ENCODE measurements around the gene SDR42E2. TPM values are rescaled to one million over a fixed set of nuclear protein-coding genes. Genes with fewer than 3 reads are reported as not detected.
"Not testable (repeated sequence)": the region's sequence is repeated elsewhere in the genome, so short reads cannot be mapped to it uniquely, and the experiment has no call there.

The SDR42E2 gene
- total RNA-seq, 2 experiments from 2014 or later: 0.15 TPM; not detected in 1

DNA sequence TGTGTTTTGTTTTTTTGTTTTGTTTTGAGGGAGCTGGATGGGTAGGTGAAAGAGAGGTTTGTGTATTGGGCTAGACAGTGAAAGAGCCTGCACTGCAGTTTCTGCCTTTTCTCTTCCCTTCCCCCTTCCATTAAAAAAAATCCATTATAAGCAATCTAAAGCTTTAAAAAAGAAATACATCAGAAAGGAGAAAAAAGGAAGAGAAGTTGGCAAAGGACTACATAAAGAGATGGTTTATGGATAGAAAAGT, 33.1 kb downstream of the SDR42E2 start:
- Mint-ChIP-seq H3K9me3 (no peaks in the 10 kb centered on the region), H3K4me1 (ENCODE audit: low read depth) (peaks cover 40% of the 10 kb centered on the region), H3K27ac (peak overlapping the region; percentile 88), H3K27me3 (ENCODE audit: low read depth) (no peaks in the 10 kb centered on the region), H3K4me3 (peak overlapping the region; percentile 80), H3K36me3 (ENCODE audit: low read depth) (no peaks in the 10 kb centered on the region)
- DNase-seq: no peak
- intact Hi-C loops (cut with micrococcal nuclease): loop anchor here (1.0 to 10.0 kb wide), 5 partner anchors 11 to 1321 kb away; partner anchors contain the start of genes DCUN1D3, EEF2K, LYRM1 and POLR3E
- CTCF ChIA-PET: interaction anchor here (0.7 to 2.2 kb wide), 4 partner anchors 9 to 117 kb away, joined by 3 to 16 read pairs (median 6); partner anchors contain the start of gene POLR3E

DNA sequence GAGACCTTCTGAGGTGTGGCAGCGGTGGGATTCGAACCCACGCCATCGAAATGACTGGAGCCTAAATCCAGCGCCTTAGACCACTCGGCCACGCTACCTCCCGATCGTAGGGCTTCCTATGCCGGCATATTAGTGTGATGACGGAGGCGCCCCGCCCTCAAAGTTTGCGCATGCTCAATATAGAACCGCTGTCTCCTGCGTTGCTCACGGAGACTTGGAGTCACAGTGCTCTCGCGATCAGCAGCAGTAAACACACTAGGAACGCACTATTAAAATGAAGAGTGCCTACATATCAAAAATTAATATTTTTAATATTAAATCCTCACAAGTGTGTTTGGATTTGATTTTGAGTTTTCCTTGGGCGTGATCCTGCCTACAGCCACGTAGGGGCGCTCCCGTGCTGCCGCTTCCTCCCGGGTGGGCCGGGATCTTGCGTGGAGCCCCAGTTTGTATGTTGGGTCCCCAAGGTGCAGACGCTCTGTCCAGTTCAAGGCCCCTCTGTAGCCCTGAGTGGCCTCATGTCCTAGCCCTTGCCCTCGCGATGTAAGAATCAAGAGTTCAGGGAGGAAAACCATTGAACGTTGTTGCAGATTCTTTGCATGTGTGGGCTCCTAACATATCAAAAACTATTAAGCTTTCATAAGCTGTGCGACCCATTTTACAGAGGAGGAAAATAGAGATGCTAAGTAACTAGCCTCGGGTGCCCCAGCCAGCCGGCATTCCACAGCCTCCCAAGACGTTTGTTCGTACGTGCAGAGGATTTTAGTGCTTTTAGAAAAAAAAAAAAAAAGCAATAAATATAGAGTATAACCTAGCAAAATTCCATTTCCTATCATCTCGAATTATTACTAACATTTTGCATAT, 33.6 kb downstream of the SDR42E2 start:
- peak; percentile 93 for DNase-seq
- no peaks in the 10 kb centered on the region for H3K36me3 Mint-ChIP-seq (ENCODE audit: low read depth)
- H3K27me3 Mint-ChIP-seq (ENCODE audit: low read depth): no peaks in the 10 kb centered on the region
- H3K4me1 Mint-ChIP-seq (ENCODE audit: low read depth): peaks cover 40% of the 10 kb centered on the region
- H3K27ac Mint-ChIP-seq: peak overlapping the region; percentile 88
- H3K4me3 Mint-ChIP-seq: peak overlapping the region; percentile 80
- H3K9me3 Mint-ChIP-seq: no peaks in the 10 kb centered on the region
- CTCF ChIA-PET: interaction anchor here (0.6 to 2.9 kb wide), 9 partner anchors 8 to 1085 kb away, joined by 3 to 20 read pairs (median 5); partner anchors contain the start of genes EEF2K, POLR3E and UQCRC2
- intact Hi-C loops (cut with micrococcal nuclease): loop anchor here (1.0 to 10.0 kb wide), 5 partner anchors 10 to 1321 kb away; partner anchors contain the start of genes DCUN1D3, EEF2K, LYRM1 and POLR3E

DNA sequence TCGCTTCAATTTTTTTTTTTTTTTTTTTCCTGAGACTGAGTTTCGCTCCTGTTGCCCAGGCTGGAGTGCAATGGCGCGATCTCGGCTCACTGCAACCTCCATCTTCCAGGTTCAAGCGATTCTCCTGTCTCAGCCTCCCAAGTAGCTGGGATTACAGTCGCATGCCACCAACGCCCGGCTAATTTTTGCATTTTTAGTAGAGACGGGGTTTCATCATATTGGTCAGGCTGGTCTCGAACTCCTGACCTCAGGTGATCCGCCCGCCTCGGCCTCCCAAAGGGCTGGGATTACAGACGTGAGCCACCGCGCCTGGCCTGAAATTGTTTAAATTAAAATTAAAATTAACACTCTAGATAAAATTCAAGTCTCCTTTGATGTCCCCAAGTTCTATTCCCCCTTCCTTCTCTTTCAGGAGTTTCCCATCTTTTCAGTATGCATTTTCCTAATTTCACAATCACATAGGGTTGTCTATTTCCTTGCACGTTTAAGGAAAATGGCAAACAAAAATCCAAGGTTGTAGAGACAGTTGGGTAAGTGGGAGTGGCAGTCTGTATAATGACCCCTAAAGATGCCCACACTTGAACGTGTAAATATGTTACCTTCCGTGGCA, 34.4 kb downstream of the SDR42E2 start:
- not testable (repeated sequence) for H3K27me3 Mint-ChIP-seq (ENCODE audit: low read depth); H3K9me3 Mint-ChIP-seq; H3K36me3 Mint-ChIP-seq (ENCODE audit: low read depth); H3K27ac Mint-ChIP-seq
- peak overlapping the region; percentile 80 for H3K4me3 Mint-ChIP-seq
- peaks cover 40% of the 10 kb centered on the region for H3K4me1 Mint-ChIP-seq (ENCODE audit: low read depth)
- peak; percentile 30 for DNase-seq
- intact Hi-C loops (cut with micrococcal nuclease): loop anchor here (10.0 kb wide), 2 partner anchors 1292 to 1322 kb away; partner anchors contain the start of genes DCUN1D3 and LYRM1
- CTCF ChIA-PET: interaction anchor here (0.6 to 2.9 kb wide), 7 partner anchors 9 to 1085 kb away, joined by 3 to 20 read pairs (median 4); partner anchors contain the start of genes EEF2K, POLR3E and UQCRC2

DNA sequence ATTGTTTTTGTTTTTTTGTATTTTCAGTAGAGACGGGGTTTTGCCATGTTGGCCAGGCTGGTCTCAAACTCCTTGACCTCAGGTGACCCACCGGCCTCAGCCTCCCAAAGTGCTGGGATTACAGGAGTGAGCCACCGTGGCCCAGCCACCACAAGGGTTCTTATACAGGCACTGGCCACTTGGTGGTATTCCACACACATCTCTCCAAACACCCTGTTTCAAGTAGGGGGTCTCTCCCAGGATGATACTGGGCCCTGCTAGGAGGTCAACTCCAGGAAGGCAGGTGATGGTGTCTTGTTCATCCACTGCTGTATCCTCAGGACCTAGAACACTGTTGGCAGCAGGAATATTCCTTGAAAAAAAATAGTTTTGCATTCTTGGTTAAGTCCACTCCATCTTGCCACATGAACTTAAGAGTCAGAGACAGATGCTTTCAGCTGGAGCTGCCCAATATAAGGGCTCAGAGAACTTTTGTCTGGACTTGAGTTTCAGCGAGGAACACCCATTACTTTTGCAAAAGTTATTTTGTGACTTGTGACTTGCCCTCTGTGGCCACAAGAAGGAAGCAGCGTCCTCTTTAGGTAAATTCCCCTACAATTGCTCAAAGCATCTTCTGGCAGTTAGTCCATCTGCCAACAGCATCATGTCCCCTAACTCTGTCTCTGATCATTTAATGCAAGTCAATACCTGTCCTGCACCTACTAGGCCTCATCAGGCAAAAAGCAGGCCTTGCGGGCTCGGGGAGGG, 36.4 kb downstream of the SDR42E2 start:
- Mint-ChIP-seq H3K36me3 (ENCODE audit: low read depth) (no peaks in the 10 kb centered on the region), H3K27me3 (ENCODE audit: low read depth) (no peaks in the 10 kb centered on the region), H3K9me3 (no peaks in the 10 kb centered on the region), H3K4me3 (no peak overlapping the region), H3K4me1 (ENCODE audit: low read depth) (peaks cover 26% of the 10 kb centered on the region), H3K27ac (no peak overlapping the region)
- intact Hi-C loops (cut with micrococcal nuclease): loop anchor here (10.0 kb wide), 2 partner anchors 1294 to 1324 kb away; partner anchors contain the start of genes DCUN1D3 and LYRM1
- DNase-seq: no peak
- CTCF ChIA-PET: interaction anchor here (0.8 to 2.9 kb wide), 4 partner anchors 99 to 183 kb away, joined by 3 to 20 read pairs (median 8); partner anchors contain the start of gene POLR3E

DNA sequence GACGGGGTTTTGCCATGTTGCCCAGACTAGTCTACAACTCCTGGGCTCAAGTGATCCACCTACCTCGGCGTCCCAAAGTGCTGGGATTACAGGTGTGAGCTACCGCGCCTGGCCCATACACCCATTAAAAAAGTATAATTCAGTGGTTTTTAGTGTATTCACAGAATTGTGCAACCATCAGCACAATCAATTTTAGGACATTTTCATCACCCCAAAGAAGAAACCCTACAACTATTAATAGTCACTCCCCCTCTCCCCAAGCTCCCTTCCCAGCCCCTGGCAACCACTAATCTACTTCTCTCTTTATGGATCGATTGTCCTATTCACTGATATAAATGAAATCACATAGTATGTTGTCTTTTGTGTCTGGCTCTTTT, 39.9 kb downstream of the SDR42E2 start:
- no peak for DNase-seq
- no peaks in the 10 kb centered on the region for H3K36me3 Mint-ChIP-seq (ENCODE audit: low read depth)
- CTCF ChIA-PET: interaction anchor here (0.8 to 1.9 kb wide), 2 partner anchors 94 to 99 kb away, joined by 3 to 8 read pairs; partner anchors contain the start of gene POLR3E
- H3K27ac Mint-ChIP-seq: no peak overlapping the region
- H3K4me3 Mint-ChIP-seq: no peak overlapping the region
- intact Hi-C loops (cut with micrococcal nuclease): no loop called here
- H3K27me3 Mint-ChIP-seq (ENCODE audit: low read depth): no peaks in the 10 kb centered on the region
- H3K4me1 Mint-ChIP-seq (ENCODE audit: low read depth): peaks cover 12% of the 10 kb centered on the region
- H3K9me3 Mint-ChIP-seq: peaks cover 4% of the 10 kb centered on the region

DNA sequence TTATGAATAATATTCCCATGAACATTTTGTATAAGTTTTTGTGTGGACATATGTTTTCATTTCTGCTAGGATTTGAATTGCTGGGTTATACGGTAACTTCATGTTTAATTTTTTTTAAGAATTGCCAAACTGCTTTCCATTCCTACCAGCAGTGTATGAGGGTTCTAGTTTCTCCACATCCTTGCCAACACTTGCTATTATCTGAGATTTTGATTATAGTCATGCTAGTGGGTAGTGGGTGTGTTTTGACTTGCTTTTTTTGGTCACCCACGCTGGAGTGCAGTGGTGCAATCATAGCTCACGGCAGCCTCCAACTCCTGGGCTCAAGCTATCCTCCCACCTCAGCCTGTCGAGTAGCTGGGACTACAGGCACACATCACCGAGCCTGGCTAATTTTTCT, 40.8 kb downstream of the SDR42E2 start:
- peaks cover 20% of the 10 kb centered on the region for H3K4me1 Mint-ChIP-seq (ENCODE audit: low read depth)
- DNase-seq: no peak
- H3K27me3 Mint-ChIP-seq (ENCODE audit: low read depth): no peaks in the 10 kb centered on the region
- no peak overlapping the region for H3K27ac Mint-ChIP-seq
- H3K9me3 Mint-ChIP-seq: peaks cover 4% of the 10 kb centered on the region
- intact Hi-C loops (cut with micrococcal nuclease): no loop called here
- peaks cover 2% of the 10 kb centered on the region for H3K36me3 Mint-ChIP-seq (ENCODE audit: low read depth)
- CTCF ChIA-PET: interaction anchor here (1.1 to 2.7 kb wide), 2 partner anchors 14 to 96 kb away, joined by 4 to 26 read pairs; partner anchors contain the start of gene POLR3E
- H3K4me3 Mint-ChIP-seq: no peak overlapping the region

DNA sequence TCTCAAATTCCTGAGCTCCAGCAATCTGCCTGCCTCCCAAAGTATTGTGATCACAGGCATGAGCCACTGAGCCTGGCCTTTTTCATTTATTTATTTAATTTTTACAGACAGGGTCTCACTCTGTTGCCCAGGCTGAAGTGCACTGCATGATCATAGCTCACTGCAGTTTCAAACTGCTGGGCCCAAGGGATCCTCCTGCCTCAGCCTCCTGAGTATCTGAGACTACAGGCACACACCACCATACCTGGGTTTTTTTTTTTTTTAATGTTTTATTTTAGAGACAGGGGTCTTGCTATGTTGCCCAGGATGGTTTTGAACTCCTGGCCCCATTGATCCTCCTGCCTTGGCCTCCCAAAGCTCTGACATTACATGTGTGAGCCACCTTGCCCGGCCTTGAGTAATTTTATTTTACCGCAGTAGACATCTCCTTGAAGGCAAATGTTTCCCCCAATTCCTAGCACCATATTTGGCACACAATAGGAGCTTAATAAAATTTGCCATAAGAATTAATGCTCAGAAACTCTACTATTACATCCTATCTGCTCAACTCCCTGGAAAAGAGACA, 41.9 kb downstream of the SDR42E2 start:
- no peak for DNase-seq
- Mint-ChIP-seq H3K4me3 (no peak overlapping the region), H3K27me3 (ENCODE audit: low read depth) (no peaks in the 10 kb centered on the region), H3K9me3 (peaks cover 4% of the 10 kb centered on the region), H3K36me3 (ENCODE audit: low read depth) (peaks cover 2% of the 10 kb centered on the region), H3K4me1 (ENCODE audit: low read depth) (peaks cover 24% of the 10 kb centered on the region), H3K27ac (no peak overlapping the region)
- CTCF ChIA-PET: interaction anchor here (0.7 to 2.7 kb wide), 5 partner anchors 9 to 95 kb away, joined by 3 to 26 read pairs (median 3); partner anchors contain the start of gene POLR3E
- intact Hi-C loops (cut with micrococcal nuclease): no loop called here

DNA sequence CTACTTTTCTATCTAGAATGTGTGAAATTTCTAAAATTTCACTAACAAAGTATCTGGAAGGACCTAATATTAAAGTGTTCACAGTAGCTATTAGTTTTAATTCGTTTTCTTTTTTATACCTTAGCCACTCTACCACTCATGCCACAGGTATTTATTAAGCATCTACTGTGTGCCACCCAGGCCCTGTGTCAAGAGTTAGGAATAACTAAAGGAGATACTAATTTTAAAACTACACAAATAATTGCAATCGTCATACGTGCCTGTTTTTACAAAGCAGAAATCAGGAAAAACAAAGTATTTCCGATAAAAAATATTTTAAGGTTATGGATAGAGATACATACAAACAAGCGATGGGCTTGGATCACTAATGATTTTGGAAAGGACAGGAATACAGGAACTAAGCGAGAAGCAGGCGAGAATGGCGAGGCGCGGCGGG, 43.3 kb downstream of the SDR42E2 start:
- H3K27me3 Mint-ChIP-seq (ENCODE audit: low read depth): no peaks in the 10 kb centered on the region
- H3K27ac Mint-ChIP-seq: peak overlapping the region; percentile 74
- peak overlapping the region; percentile 94 for H3K4me3 Mint-ChIP-seq
- peaks cover 38% of the 10 kb centered on the region for H3K4me1 Mint-ChIP-seq (ENCODE audit: low read depth)
- peaks cover 4% of the 10 kb centered on the region for H3K9me3 Mint-ChIP-seq
- intact Hi-C loops (cut with micrococcal nuclease): loop anchor here (1.0 kb wide), 4 partner anchors 10 to 92 kb away; partner anchors contain the start of gene POLR3E
- peaks cover 4% of the 10 kb centered on the region for H3K36me3 Mint-ChIP-seq (ENCODE audit: low read depth)
- CTCF ChIA-PET: interaction anchor here (0.6 to 4.1 kb wide), 7 partner anchors 9 to 147 kb away, joined by 3 to 27 read pairs (median 7); partner anchors contain the start of gene POLR3E
- no peak for DNase-seq

DNA sequence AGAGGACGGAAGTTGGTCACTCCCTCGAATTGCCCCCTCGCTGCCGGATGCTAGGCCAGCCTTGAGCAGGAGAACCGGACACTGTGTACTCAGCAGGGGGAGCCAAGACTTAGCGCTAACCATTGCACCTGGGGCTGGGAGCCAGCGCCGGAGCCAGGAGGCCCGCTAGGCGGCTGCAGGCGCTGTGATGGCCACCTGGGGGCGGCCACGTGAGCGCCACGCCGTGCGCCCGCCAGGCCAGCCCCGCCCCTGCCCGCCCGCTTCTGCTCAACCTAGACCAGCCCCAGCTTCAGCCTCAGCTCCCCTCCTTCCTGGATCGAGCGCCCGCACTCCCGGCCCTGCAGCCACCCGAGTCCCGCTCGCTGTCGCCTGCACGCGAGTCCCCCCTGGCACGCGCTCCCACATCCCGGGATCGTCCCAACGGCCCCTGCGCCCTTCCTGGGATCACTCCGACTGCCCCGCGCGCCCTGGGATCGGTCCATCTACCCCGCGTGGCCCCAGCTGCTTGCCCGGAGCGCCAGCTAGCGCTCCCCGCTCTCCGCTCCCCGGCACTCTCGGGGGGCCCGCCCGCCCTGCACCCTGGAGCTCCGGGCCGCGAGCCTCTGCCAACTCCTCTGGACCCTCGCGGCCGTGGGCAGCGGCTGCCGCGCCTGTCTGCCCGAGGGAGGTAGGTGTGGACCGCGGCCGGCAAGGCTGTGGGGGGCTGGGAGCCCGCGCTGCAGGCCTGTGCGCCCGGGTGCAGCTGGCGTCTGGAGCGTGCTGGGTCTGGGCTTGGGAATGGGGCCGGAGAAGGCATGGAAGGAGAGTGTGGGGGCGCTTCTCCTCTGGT, 43.9 kb downstream of the SDR42E2 start, which contains the start of gene EEF2K:
EEF2K (plus strand) TSS at position 266 of the 829 bp plus-strand sequence. CDS start 19,452 bp downstream, outside the sequence.
- intact Hi-C loops (cut with micrococcal nuclease): loop anchor here (1.0 kb wide), 4 partner anchors 11 to 91 kb away; partner anchors contain the start of gene POLR3E

DNA sequence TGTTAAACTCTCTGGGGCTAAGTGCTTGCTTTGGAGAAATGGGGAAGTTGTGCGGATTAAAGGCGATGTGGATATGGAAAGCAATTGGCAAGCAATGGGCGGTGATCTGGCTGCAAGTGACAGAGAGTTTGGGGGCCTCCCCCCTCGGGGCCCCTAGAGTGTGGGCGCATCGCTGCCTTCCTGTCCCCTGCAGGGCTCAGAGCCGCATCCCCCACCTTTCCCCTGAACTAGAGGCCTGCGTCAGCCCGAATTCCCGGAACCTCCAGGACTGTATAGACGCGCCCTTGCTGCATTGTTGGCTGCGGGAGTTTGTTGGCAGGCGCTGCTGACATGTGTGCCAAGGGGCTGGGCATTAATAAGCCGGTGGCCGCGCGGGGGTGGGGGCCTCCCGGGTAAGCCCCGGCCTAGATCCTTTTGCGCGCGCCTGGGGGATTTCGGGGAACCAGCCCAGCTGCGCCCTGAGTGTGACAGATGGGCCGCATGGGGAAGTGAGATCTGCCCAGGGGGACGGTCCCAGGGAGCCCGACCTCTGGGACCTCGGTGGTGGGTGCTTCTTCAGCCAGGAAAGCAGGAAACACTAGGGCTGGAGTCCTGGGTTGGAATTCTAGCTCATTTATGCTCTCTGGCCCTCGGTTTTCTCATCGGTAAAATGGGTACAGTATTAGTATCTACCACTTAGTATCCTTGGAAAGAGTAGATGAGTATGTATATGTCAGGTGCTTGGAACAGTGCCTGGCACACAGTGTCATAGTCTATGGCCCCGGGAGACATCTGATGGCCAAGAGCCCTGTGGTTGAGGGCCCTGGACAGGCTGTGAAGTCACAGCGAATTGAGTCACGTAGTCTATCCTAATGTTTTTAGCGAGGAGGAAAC, 44.8 kb downstream of the SDR42E2 start:
- peaks cover 41% of the 10 kb centered on the region for H3K4me1 Mint-ChIP-seq (ENCODE audit: low read depth)
- peaks cover 4% of the 10 kb centered on the region for H3K36me3 Mint-ChIP-seq (ENCODE audit: low read depth)
- no peaks in the 10 kb centered on the region for H3K27me3 Mint-ChIP-seq (ENCODE audit: low read depth)
- DNase-seq: peak; percentile 86
- H3K27ac Mint-ChIP-seq: peak overlapping the region; percentile 88
- CTCF ChIA-PET: interaction anchor here (0.7 to 4.1 kb wide), 9 partner anchors 10 to 106 kb away, joined by 3 to 27 read pairs (median 6); partner anchors contain the start of gene POLR3E
- H3K4me3 Mint-ChIP-seq: peak overlapping the region; percentile 94
- peaks cover 4% of the 10 kb centered on the region for H3K9me3 Mint-ChIP-seq
- intact Hi-C loops (cut with micrococcal nuclease): loop anchor here (1.0 kb wide), 4 partner anchors 12 to 90 kb away; partner anchors contain the start of gene POLR3E

More for the DNA sequence above, 43.9 kb downstream of the SDR42E2 start, which contains the start of gene EEF2K:
- Mint-ChIP-seq H3K4me3 (peak within 1 kb of the TSS; percentile 94), H3K27ac (peak within 1 kb of the TSS; percentile 88), H3K9me3 (peaks cover 4% of the 10 kb centered on the region), H3K36me3 (ENCODE audit: low read depth) (peaks cover 4% of the 10 kb centered on the region), H3K4me1 (ENCODE audit: low read depth) (peaks cover 41% of the 10 kb centered on the region), H3K27me3 (ENCODE audit: low read depth) (no peaks in the 10 kb centered on the region)
- CTCF ChIA-PET: interaction anchor here (0.8 to 4.1 kb wide), 8 partner anchors 10 to 94 kb away, joined by 3 to 27 read pairs (median 6); partner anchors contain the start of gene POLR3E
- DNase-seq: peak; percentile 88
